CD4-positive, alpha-beta T cell treated with Interleukin-17A for 1 hour (primary cell): ENCODE results near the gene INSIG1.
A peak's percentile ranks its signal among the peaks of the same experiment; 100 is the strongest.

ENCODE experiments used
- DNase-seq: peaks from one replicate; pipeline ENCODE4 v3.0.0-alpha.2; 2020

Gene INSIG1

GRCh38 chr7:155286686-155287085 is 11.0 kb upstream of the INSIG1 start:
- no peak for DNase-seq

DNA sequence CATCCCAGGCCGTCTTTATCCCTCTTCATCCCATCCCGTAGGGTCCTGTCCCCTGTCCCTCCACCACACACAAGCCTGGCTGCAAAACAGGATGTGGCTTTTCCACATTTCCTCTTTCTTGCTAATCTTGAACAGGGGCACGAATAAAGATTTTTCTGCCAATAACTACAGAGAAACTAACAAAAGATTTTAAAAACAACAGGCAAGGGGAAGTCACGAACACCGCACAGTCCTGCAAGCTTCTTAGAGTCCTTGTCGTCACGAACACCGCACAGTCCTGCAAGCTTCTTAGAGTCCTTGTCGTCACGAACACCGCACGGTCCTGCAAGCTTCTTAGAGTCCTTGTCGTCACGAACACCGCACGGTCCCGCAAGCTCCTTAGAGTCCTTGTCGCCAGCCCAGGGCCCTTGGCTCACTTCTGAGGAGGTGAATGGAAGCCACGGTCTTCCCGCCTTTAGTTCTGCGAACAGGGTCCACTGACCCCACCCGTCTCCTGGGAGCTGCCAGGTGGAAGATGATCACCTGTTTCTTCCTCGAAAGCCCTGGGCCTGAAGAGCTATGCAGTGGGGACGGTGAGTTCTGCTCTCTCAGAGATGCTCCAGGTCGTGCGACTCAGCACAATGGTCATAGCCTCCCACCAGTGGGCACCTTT is 10.3 kb upstream of the INSIG1 start:
- no peak for DNase-seq

GRCh38 chr7:155288055-155288454 is 9.6 kb upstream of the INSIG1 start:
- no peak for DNase-seq

DNA sequence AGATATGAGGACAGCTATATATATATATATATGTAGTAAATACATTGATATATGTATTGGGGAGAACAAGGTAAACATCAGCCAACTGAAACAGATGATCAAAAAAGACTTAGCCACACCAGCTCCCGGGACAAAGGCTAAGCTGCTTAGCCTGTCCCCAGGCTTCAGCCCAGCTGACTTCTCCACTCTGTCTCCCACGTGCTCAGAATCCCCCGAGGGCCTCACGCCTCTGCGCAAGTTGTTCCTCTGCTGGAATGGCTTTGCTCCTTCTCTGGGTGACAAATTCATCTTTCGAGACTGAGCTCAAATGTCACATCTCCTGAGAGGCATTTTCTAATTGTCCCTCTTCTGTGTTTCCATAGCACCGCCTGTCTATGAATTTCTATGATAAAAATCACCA is 8.6 kb upstream of the INSIG1 start:
- no peak for DNase-seq

DNA sequence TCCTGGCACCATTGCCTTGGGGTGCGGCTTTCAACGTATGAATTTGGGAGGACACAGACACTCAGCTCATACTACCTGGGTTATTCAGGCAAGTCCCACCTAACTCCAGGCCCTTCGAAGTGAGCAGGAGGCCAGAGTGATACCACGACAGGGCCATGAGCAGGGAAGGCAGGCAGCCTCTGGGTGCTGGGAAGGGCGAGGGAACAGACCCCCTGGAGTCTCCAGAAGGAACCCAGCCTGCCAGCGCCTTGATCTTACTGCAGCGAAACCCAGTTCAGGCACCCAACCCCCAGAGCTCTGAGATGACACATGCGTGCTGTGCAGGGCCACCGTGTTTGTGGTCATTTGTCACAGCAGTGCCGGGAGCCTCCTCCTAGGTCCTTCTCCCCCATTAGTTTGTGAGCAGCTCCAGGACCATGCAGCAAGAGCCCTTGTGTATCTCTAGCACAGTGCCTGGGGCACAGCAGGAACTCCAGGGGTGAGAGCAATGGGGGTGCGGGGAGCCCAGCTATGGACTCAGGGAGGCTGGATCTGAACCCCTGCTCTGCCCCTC is 7.7 kb upstream of the INSIG1 start:
- DNase-seq = no peak

DNA sequence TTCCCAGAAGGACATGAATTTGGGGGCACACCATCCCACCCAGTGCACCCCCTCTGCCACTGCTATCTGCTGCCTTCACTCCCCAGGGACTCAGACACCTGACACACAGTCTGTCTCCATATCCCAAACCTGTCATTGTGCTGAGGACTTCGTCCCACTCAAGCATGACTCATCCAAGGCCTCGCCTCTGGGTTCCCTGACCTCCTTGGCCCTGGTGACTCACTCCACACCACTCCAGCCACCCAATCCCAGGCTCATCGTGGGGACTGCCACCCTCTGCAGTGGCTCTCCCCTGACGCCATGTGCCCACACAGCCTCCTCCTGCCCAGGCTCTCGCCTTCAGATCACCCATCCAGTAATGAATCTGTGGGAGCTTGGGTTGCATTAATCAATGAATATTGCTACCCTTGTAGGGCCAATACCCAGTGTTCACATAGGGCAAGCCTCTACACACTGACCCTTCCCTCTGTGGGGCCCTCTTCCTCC is 6.6 kb upstream of the INSIG1 start:
- no peak for DNase-seq

DNA sequence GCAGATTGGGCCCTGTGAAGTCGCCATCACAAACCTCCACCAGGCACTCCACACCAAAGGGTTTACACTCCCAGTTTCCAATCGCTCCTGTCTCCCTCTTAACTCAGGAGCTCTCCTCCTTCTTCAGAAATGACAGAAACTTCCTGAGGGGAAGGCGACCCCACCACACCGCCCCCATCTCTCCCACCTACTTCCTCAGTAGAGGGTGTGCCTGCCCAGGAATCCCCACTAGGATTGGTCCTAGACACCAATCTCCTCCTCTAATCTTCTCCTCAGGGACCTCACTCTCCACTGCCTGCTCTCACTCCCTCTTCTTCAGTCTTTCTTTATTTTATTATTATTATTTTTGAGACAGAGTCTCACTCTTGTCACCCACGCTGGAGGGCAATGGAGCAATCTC is 5.9 kb upstream of the INSIG1 start:
- no peak for DNase-seq

- no peak for DNase-seq
Observed at GRCh38 chr7:155292680-155293226, 4.9 kb upstream of the INSIG1 start.

- DNase-seq = no peak
Observed at GRCh38 chr7:155293721-155294510, 3.8 kb upstream of the INSIG1 start.

GRCh38 chr7:155294511-155294778 is 3.2 kb upstream of the INSIG1 start:
- no peak for DNase-seq

- DNase-seq = no peak
Observed at GRCh38 chr7:155295511-155295910, 2.2 kb upstream of the INSIG1 start.

DNA sequence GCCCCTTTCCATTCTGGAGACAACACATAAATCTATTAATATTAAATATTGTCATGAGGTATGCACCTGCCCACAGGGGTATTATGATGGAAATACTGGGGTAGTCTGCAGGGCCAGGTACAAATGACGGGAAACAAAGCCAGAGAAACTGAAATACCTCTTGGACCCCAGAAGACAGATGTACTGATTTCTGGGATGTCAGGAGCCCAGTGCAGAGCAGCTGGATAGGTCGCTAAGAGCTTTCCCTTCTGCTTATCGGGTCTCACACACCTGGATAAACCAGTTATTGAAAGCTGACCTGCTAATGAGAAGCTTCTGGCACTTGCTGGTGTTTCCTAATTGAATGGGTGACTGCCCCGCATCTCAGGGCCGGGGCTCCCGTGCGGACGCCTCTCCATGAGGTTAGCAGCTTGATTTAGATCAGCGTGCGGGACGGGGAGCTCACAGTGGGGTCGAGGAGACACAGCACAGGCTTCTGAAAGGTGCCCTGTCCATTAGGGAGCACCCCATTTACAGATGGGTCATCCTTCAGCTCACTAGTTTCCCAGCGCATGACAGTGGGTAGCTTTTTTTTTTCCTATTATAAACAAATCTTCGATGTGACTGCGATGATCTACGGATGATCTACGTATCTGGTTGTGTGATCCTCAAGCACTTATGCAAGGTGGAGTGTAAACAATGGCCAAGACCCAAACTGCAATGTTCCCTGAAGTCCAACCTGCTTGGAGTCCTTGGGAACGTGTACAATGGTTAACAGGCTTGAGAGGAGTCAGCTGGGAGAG is 1.5 kb upstream of the INSIG1 start:
- no peak for DNase-seq

GRCh38 chr7:155296788-155297516 is 726 bp upstream of the INSIG1 start:
- peak; percentile 88 for DNase-seq

GRCh38 chr7:155298288-155298833 is 683 bp downstream of the INSIG1 start:
- DNase-seq = no peak

DNA sequence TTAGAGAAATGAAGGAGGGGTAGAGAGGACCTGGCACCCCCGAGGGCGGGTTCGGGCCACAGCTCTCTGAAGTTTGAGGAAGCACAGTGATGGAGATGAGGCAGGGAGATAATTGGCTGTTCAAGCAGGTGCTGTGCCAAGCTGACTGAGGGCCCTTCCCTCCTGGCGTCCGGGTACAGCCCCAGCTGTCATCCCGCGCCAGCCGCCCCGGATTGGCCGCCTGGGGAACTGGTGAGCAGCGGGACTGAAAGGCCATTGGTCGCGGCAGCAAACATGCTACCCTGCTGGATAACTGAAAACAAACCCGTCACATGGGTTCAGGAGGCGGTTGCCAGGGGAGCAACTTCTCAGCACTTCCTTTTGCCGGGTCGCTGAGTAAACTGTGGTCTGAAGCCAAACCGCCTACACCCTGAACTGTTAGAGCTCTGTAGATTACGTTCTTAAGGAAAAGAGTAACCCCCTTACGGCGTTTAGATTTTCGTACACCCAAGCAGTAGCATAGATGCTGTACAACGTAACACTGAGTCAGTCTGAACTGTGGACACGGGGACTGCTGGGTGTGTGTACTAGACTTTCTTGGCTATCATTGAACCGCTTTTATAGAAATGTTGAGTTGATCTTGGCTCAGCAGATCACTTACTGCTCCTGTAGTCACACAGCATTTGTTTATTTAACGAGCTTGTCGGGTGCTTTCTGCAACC is 1.3 kb downstream of the INSIG1 start:
- DNase-seq = peak; percentile 97

GRCh38 chr7:155299535-155300202 is 2.0 kb downstream of the INSIG1 start:
- DNase-seq = peak; percentile 60

GRCh38 chr7:155300641-155301452 is 3.2 kb downstream of the INSIG1 start:
- peak; percentile 48 for DNase-seq

DNA sequence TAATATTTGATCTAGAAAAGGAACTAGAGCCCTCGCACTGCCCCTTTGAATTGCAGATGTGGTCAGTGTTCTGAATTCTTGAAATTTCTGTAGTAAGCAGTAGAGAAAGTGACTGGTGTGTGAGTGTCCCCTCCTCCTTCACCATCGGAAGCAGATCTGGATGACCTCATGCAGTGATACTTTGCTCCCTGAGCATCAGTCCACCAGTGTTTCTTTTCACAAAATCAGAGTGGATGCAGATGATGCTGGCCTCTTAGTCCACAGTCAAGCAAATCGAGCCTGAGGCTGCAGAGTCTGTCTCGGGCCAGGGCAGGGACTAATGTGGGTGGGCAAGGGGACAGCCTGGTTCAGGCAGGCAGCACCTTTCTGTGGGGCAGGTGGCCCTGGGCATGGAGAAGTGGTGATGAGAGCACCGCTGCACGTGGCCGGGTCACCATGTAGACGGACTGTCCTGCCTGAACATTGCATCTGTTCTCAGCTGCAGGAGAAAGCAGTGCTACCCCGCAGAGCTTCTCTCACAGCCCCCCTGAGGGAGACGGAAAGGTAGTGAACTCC is 5.4 kb downstream of the INSIG1 start:
- DNase-seq = no peak

- no peak for DNase-seq
Observed at GRCh38 chr7:155303897-155304296, 6.2 kb downstream of the INSIG1 start.
